GM13977 (cell line): ENCODE measurements around the gene TUT7.

Source experiments
- DNase-seq: peaks from one replicate; pipeline ENCODE4 v3.0.0; 2012; ENCODE audit warnings: low spot score
- in situ Hi-C: fragments of 300-500 bp; cut with MboI; formaldehyde crosslinking; loops from one replicate; pipeline ENCODE4 v1.12.0; 2022; ENCODE audit warnings: low sequenced_read_pairs, low pct_unique_long_range_greater_than_20kb, mixed read lengths, inconsistent platforms; ENCODE audit not compliant: unreplicated experiment
- TF ChIP-seq, protein P1 (sequence below): IDR thresholded peaks from 2 replicates; pipeline ENCODE4 v1.5.1; 2012; ENCODE audit warnings: mild to moderate bottlenecking, control low read depth; ENCODE audit not compliant: insufficient read depth; ENCODE audit errors: extremely low read depth, missing control alignments

TUT7 gene

DNA sequence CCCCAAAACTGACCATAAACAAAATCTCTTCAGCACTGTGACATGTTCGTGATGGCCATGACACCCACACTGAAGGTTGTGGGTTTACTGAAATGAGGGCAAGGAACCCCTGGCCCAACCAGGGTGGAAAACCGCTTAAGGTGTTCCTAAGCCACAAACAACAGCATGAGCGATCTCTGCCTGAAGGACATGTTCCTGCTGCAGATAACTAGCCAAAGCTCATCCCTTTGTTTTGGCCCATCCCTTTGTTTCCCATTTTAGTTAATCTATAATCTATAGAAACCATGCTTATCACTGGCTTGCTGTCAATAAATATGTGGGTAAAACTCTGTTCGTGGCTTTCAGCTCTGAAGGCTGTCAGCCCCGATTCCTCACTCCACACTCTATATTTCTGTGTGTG lies 21.8 kb upstream of the TUT7 start:
- no peak for DNase-seq
- in situ Hi-C loops = no loop called here
- TF ChIP-seq, protein P1, sequence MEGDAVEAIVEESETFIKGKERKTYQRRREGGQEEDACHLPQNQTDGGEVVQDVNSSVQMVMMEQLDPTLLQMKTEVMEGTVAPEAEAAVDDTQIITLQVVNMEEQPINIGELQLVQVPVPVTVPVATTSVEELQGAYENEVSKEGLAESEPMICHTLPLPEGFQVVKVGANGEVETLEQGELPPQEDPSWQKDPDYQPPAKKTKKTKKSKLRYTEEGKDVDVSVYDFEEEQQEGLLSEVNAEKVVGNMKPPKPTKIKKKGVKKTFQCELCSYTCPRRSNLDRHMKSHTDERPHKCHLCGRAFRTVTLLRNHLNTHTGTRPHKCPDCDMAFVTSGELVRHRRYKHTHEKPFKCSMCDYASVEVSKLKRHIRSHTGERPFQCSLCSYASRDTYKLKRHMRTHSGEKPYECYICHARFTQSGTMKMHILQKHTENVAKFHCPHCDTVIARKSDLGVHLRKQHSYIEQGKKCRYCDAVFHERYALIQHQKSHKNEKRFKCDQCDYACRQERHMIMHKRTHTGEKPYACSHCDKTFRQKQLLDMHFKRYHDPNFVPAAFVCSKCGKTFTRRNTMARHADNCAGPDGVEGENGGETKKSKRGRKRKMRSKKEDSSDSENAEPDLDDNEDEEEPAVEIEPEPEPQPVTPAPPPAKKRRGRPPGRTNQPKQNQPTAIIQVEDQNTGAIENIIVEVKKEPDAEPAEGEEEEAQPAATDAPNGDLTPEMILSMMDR = no peak

- no peak for DNase-seq
- in situ Hi-C loops = no loop called here
- TF ChIP-seq, protein P1 = no peak
Measured at GRCh38 chr9:86369810-86370209, 15.6 kb upstream of the TUT7 start.

DNA sequence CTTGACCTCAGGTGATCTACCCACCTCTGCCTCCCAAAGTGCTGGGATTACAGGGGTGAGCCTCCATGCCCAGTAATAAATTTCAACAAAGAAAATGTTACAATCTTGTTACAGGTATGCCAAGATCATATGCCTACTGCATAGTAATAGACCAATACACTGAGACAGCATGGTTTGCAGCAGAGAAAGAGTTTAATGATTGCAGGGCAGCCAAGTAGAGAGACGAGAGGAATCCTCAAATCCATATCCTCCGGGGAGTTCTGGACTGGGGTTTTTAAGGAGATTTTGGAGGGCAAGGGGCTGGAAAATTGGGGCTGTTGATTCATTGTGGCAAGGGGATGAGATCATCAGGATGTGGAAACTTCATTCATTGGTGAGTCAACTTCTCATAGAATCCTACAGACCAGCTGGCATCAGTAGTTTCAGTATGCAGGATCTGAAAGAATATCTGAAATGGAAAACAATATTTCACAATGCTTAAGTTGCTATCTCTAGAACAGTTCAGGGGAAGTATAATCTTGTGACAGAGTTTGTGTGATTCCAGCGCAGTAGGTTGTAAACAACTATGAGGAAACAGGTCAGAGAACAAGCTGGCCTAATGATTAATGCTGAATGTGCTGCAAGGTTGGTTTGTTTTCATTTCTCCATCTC lies 14.8 kb upstream of the TUT7 start:
- in situ Hi-C loops = no loop called here
- no peak for DNase-seq
- TF ChIP-seq, protein P1 = no peak

DNA sequence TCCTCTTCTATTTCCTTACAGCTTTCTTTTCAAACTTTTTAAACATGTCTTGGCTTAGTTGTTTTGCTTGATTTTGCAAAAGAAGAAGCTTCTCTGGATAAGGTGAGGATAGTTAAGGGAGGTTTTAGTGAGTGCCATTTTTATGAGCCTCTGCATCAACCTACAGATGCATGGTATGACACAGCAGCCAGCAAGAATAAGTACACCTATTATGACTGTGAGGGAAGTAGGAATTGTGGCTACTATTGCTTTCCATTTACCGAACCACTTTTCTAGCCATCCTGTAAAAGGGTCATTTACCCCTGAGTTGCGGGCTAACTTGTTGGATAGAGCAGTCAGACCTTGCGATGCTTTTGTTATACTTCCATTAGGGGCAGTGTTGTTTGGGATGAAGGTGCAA lies 7.0 kb upstream of the TUT7 start:
- in situ Hi-C loops = no loop called here
- TF ChIP-seq, protein P1 = no peak
- no peak for DNase-seq

DNA sequence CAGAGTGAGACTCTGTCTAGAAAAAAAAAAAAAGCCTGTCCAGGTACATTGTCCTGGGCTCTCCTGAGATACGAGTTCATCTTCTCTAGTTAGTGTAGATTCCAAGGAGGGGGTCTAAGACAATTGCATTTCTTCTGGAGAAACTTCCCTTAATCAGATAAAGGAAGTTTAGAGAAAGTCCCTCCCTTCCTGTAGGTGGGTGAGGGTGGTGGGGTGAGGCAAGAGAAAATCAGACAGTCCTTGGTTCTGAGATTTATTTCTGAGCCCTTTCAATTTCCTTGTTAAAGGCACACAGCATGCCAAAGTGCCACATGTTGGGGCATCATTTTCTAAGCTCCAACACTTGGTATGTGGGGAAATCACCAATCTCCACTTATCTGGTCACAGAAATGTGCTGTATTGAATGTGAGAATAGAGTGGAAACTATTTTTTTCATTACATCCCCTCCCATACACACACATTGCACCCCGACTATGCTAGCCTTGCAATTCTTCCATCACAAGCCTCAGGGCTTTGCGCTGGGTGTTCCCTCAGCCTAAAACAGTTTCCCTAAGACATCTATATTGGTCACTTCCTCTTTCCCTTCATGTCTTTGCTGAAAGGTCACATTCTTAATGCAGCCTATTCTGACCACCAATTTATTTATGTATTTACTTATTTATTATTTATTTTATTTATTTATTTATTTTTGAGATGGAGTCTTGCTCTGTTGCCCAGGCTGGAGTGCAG lies 5.1 kb upstream of the TUT7 start:
- DNase-seq = no peak
- TF ChIP-seq, protein P1 = no peak
- in situ Hi-C loops = no loop called here

DNA sequence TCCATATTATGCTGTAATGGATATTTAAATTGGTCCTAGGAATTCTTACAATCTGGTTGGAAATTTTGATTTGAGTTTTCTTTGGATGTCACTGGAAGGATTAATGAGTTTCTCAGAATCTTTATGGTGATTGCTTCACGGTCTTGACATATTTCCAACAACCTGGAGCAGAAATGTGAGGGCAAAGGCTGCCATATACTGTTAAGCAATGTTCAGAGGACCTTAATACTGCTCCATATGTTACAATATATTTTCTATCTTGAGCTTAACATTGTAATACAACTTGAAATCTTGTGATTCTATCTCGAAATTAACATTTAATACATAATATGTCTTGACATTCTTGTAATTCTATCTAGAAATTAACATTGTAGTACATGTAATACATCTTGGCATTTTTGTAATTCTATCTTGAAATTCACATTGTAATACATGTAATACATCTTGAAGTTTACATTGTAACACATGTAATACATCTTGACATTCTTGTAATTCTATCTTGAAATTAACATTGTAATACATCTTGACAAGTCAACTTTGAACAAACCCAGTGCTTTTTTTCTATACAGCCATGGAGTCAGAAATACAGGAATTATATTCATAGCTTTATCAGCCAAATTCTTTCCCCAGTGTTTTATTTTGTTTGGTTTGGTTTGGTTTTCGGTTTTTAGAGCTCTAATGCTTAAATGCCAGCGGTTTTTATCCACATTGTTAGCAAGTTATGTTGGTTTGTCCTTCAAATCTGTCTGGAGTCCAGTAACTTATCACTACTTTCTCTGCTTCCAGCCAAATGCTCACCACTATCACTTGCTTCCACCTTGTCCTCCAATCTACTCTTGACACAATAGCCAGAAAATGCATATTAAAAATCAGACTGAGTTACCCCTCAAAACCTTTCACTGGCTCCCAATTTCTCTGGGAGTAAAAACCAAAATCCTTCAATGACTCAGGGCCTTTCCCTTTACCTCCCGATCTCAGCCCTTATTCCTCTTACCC lies 3.0 kb upstream of the TUT7 start:
- DNase-seq = no peak
- TF ChIP-seq, protein P1 = no peak
- in situ Hi-C loops = no loop called here
